GM21381 (cell line): Measurements from ENCODE around the gene TRPV2.

ENCODE experiments used
- ATAC-seq: cut with Tn5 transposase; IDR thresholded peaks from one replicate; pipeline ENCODE4 v1.9.1; 2021; ENCODE audit warnings: mild to moderate bottlenecking, moderate library complexity; ENCODE audit not compliant: unreplicated experiment

TRPV2 gene

GRCh38 chr17:16473044-16474011 is 58.0 kb downstream of the TRPV2 start:
- no peak for ATAC-seq

GRCh38 chr17:16474012-16474725 is 58.8 kb downstream of the TRPV2 start:
- no peak for ATAC-seq

- no peak for ATAC-seq
These were observed 59.9 kb downstream of the TRPV2 start for GRCh38 chr17:16475179-16475704.

- ATAC-seq: no peak
These were observed 61.9 kb downstream of the TRPV2 start for GRCh38 chr17:16477255-16477654.

GRCh38 chr17:16477666-16478065 is 62.3 kb downstream of the TRPV2 start:
- no peak for ATAC-seq

- no peak for ATAC-seq
These were observed 63.3 kb downstream of the TRPV2 start for GRCh38 chr17:16478649-16479048.

GRCh38 chr17:16479264-16479663 is 63.9 kb downstream of the TRPV2 start:
- no peak for ATAC-seq

GRCh38 chr17:16480995-16481394 is 65.6 kb downstream of the TRPV2 start:
- no peak for ATAC-seq

- ATAC-seq: no peak
These were observed 66.9 kb downstream of the TRPV2 start for GRCh38 chr17:16482253-16482652.

- ATAC-seq: no peak
These were observed 67.8 kb downstream of the TRPV2 start for GRCh38 chr17:16483021-16483645.

GRCh38 chr17:16484445-16485175 is 69.2 kb downstream of the TRPV2 start:
- ATAC-seq: no peak
